ENCODE results near the gene ATG16L1. TPM values are rescaled to one million over a fixed set of nuclear protein-coding genes. Genes with fewer than 3 reads are reported as not detected.

ATG16L1 gene
- total and polyA plus RNA-seq, 8 donors, result 7.4 to 15.0 (median 10.5) TPM

DNA sequence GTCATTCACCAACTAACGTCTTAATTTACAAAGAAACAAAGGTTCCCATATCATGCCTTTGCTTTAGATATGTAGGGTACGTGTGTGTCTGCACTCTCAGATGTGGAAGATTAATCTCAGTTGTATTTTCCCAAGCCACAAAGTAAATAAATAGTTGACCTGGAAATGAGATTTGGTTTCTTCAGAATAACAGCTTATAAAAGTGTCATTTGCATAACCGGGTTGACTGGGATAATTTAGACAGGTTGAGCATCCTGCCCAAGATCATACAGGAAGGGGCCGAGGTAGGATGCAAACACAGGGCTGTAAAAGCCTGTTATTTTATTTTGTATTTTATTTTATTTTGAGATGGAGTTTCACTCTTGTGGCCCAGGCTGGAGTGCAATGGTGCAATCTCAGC is 19.5 kb downstream of the ATG16L1 start:
- 41 to 43% methylated on average over 4 of the region's 4 CpGs for WGBS, 2 donors
- Histone ChIP-seq H3K27me3 (no peaks in the 10 kb centered on the region), H3K4me1 (peaks cover 8 to 20% (median 17%) of the 10 kb centered on the region in 3 donors), H3K9me3 (no peaks in the 10 kb centered on the region), H3K27ac (peak overlapping the region in 2 of 4 donors; percentile 47 to 50), H3K4me3 (no peak overlapping the region), H3K36me3 (peaks cover 5 to 35% (median 26%) of the 10 kb centered on the region in 3 donors)
- intact Hi-C loops (cut with DNase I), result no loop called here
- ATAC-seq (peak in 1 of 4 donors; percentile 19), FAIRE-seq (no peak), DNase-seq (no peak)
- TF ChIP-seq, protein P1, sequence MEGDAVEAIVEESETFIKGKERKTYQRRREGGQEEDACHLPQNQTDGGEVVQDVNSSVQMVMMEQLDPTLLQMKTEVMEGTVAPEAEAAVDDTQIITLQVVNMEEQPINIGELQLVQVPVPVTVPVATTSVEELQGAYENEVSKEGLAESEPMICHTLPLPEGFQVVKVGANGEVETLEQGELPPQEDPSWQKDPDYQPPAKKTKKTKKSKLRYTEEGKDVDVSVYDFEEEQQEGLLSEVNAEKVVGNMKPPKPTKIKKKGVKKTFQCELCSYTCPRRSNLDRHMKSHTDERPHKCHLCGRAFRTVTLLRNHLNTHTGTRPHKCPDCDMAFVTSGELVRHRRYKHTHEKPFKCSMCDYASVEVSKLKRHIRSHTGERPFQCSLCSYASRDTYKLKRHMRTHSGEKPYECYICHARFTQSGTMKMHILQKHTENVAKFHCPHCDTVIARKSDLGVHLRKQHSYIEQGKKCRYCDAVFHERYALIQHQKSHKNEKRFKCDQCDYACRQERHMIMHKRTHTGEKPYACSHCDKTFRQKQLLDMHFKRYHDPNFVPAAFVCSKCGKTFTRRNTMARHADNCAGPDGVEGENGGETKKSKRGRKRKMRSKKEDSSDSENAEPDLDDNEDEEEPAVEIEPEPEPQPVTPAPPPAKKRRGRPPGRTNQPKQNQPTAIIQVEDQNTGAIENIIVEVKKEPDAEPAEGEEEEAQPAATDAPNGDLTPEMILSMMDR (IDR thresholded peaks at IDR 0.05), result no peak

DNA sequence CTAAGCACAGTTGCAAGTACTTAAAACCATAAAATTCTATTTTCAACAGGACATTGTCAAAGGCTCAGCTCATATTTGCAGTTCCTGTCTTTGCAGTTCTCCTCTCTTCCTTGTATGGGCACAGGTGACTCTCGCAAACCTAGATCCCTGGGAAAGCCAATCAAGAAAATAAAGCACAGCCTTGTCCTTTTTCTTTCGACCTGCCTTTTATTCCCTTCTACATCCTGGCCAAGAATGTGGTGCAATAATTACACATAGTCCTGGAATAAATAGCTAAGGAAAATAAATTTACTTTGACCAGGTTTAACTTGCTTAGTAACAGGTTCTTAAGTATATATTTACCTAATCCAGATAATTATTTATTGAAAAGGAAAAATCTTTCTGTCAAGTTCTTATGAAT is 20.2 kb downstream of the ATG16L1 start:
- no peak for DNase-seq
- Histone ChIP-seq H3K27me3 (no peaks in the 10 kb centered on the region), H3K4me3 (no peak overlapping the region), H3K27ac (peak overlapping the region in 2 of 4 donors; percentile 47 to 50), H3K9me3 (no peaks in the 10 kb centered on the region), H3K4me1 (peaks cover 8 to 20% (median 17%) of the 10 kb centered on the region in 3 donors), H3K36me3 (peaks cover 5 to 33% (median 25%) of the 10 kb centered on the region in 3 donors)
- intact Hi-C loops (cut with DNase I), result no loop called here
- TF ChIP-seq, protein P1 (IDR thresholded peaks at IDR 0.05), result no peak
- ATAC-seq, result peak; percentile 75 to 85 (median 79)
- no peak for FAIRE-seq
- whole genome bisulfite sequencing, 2 donors, result 6 to 15% methylated on average over 2 of the region's 2 CpGs

DNA sequence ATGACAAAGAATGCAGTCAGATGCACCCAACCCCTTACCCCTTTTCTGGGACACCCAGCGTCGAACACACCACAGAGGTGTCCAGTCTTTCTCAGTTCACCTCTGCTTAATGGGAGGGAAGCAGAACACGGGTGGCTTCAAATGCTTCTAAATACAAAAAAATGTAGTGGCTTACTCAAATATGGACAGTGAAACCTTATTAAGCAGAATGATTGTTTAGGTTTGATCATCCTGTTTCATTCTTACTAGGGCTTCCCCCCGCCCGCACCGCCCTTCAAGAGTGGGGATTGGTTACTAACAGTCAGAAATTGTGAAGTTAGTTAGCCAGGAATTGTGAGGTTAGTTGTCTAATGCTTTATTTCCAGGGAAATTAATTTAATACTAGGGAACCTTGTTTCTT is 21.6 kb downstream of the ATG16L1 start:
- ATAC-seq, result no peak
- Histone ChIP-seq H3K4me3 (no peak overlapping the region), H3K27ac (no peak overlapping the region), H3K9me3 (no peaks in the 10 kb centered on the region), H3K27me3 (no peaks in the 10 kb centered on the region), H3K4me1 (peaks cover 8 to 20% (median 17%) of the 10 kb centered on the region in 3 donors), H3K36me3 (peaks cover 5 to 40% (median 23%) of the 10 kb centered on the region in 3 donors)
- DNase-seq, result no peak
- intact Hi-C loops (cut with DNase I), result no loop called here
- no peak for FAIRE-seq
- 87 to 93% methylated on average over 6 of the region's 6 CpGs for WGBS, 2 donors
- TF ChIP-seq, protein P1 (IDR thresholded peaks at IDR 0.05), result no peak

DNA sequence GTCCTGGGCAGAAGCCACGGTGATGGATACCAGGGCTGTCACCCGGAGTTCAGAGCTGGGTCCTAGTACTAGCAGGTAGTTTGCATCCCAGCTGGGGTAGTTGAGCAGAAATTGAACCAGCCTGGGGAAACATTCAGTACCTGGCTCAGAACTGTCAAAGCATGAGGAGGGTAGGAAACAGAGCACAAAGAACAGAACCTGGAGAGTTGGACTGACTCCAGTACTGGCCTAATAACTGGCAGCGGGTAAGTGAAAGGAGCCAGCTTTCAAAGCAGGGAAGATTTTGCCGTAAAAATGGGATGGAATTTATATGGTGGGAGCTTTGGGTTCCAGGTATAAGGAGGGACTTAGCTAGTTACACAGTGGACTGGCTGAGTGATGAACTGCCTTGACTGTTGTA is 23.8 kb downstream of the ATG16L1 start:
- Histone ChIP-seq H3K27me3 (no peaks in the 10 kb centered on the region), H3K4me1 (peaks cover 8 to 21% (median 13%) of the 10 kb centered on the region in 3 donors), H3K9me3 (no peaks in the 10 kb centered on the region), H3K4me3 (no peak overlapping the region), H3K27ac (no peak overlapping the region), H3K36me3 (peaks cover 5 to 42% (median 31%) of the 10 kb centered on the region in 3 donors)
- FAIRE-seq, result no peak
- TF ChIP-seq, protein P1 (IDR thresholded peaks at IDR 0.05), result no peak
- 86 to 87% methylated on average over 4 of the region's 4 CpGs for WGBS, 2 donors
- intact Hi-C loops (cut with DNase I), result no loop called here
- no peak for DNase-seq
- no peak for ATAC-seq

DNA sequence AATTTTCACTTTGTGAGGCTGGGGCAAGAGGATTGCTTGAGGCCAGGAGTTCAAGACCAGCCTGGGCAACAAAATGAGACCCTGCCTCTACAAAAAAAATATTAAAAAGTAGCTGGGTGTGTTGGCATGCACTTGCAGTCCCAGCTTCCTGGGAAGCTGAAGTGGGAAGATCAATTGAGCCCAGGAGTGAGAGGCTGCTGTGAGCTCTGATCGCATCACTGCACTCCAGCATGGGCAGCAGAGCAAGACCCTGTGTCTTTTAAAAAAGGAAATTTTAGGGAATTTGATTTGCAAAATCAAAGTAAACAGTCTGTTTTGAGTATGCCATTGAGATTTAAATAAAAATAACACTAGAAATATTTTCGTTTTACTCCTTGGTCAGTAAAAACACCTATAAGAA is 27.4 kb downstream of the ATG16L1 start:
- WGBS, 2 donors, result 89 to 96% methylated on average over 2 of the region's 2 CpGs
- H3K4me3 ChIP-seq, result no peak overlapping the region
- FAIRE-seq, result no peak
- H3K4me1 ChIP-seq, result peaks cover 0 to 3% (median 0%) of the 10 kb centered on the region in 3 donors
- no peak for DNase-seq
- intact Hi-C loops (cut with DNase I), result no loop called here
- peaks cover 8 to 68% (median 36%) of the 10 kb centered on the region in 3 donors for H3K36me3 ChIP-seq
- no peaks in the 10 kb centered on the region for H3K9me3 ChIP-seq
- TF ChIP-seq, protein P1 (IDR thresholded peaks at IDR 0.05), result no peak
- H3K27me3 ChIP-seq, result no peaks in the 10 kb centered on the region
- no peak overlapping the region for H3K27ac ChIP-seq
- ATAC-seq, result no peak
